Neural cell (in vitro differentiated cells): ENCODE measurements around the gene MARK3. TPM values are rescaled to one million over a fixed set of nuclear protein-coding genes. Genes with fewer than 3 reads are reported as not detected.
A peak's percentile ranks its signal among the peaks of the same experiment; 100 is the strongest.

Source experiments
- H2AFZ ChIP-seq: fragments of 200-600, 300-800 bp; sonication (generic), shearing (Covaris generic); 2 replicates; pipeline ENCODE4 v1.6.0; 2014; ENCODE audit warnings: low read depth, mild to moderate bottlenecking, antibody characterized with exemption, low read length, moderate library complexity
- H3F3A ChIP-seq: fragments of 200-600 bp; shearing (Covaris generic); 2 replicates; pipeline ENCODE4 v1.6.1; 2016; ENCODE audit warnings: mild to moderate bottlenecking, moderate library complexity, mixed read lengths, antibody characterized with exemption, low read length; ENCODE audit not compliant: insufficient read depth, poor library complexity, severe bottlenecking
- H3K27ac ChIP-seq: fragments of 200-600, 300-800 bp; sonication (generic), shearing (Covaris generic); 2 replicates; pipeline ENCODE4 v1.5.1; 2014; ENCODE audit warnings: mild to moderate bottlenecking, low read length, moderate library complexity
- H3K27me3 ChIP-seq: fragments of 300-800, 200-600 bp; sonication (generic), shearing (Covaris generic); 2 replicates; pipeline ENCODE4 v1.6.0; 2014; ENCODE audit warnings: mild to moderate bottlenecking, low read depth, low read length, moderate library complexity; ENCODE audit not compliant: insufficient read depth
- H3K36me3 ChIP-seq: fragments of 300-800, 200-600 bp; sonication (generic), shearing (Covaris generic); 2 replicates; pipeline ENCODE4 v1.5.1; 2014; ENCODE audit warnings: mild to moderate bottlenecking, antibody characterized with exemption, low read length, moderate library complexity; ENCODE audit not compliant: insufficient read depth
- H3K4me2 ChIP-seq: fragments of 300-800, 200-600 bp; sonication (generic), shearing (Covaris generic); 2 replicates; pipeline ENCODE4 v1.6.0; 2014; ENCODE audit warnings: mild to moderate bottlenecking, low read length
- H3K4me3 ChIP-seq: fragments of 300-800, 200-600 bp; sonication (generic), shearing (Covaris generic); 2 replicates; pipeline ENCODE4 v1.5.1; 2014; ENCODE audit warnings: mild to moderate bottlenecking, low read length, moderate library complexity
- H3K79me2 ChIP-seq: fragments of 200-600 bp; shearing (Covaris generic); replicated peaks from 2 replicates; pipeline ENCODE4 v1.6.0; 2014; ENCODE audit warnings: mild to moderate bottlenecking, low read length, moderate library complexity; ENCODE audit not compliant: insufficient read depth
- H3K9ac ChIP-seq: fragments of 300-800, 200-600 bp; sonication (generic), shearing (Covaris generic); 2 replicates; pipeline ENCODE4 v1.6.1; 2016; ENCODE audit warnings: mild to moderate bottlenecking, low read length, mixed read lengths
- H3K9me2 ChIP-seq: fragments of 200-600 bp; shearing (Covaris generic); 2 replicates; pipeline ENCODE4 v1.6.1; 2016; ENCODE audit warnings: mild to moderate bottlenecking, low read length, mixed read lengths; ENCODE audit not compliant: insufficient read depth
- H3K9me3 ChIP-seq: fragments of 200-600, 300-800 bp; sonication (generic), shearing (Covaris generic); 2 replicates; pipeline ENCODE4 v1.6.1; 2016; ENCODE audit warnings: mild to moderate bottlenecking, mixed run types, low read length, moderate library complexity, mixed read lengths
- H4K20me1 ChIP-seq: fragments of 200-600 bp; shearing (Covaris generic); 2 replicates; pipeline ENCODE4 v1.6.1; 2016; ENCODE audit warnings: mild to moderate bottlenecking, mixed run types; ENCODE audit not compliant: insufficient read depth
- CTCF ChIP-seq: fragments of 450-650 bp; IDR thresholded peaks from 2 replicates; pipeline ENCODE4 v1.5.1; 2014; ENCODE audit warnings: antibody characterized with exemption, mild to moderate bottlenecking, moderate library complexity; ENCODE audit not compliant: poor library complexity, severe bottlenecking
- EP300 ChIP-seq: fragments of 450-650 bp; conservative IDR thresholded peaks from 2 replicates; pipeline ENCODE4 v1.6.1; 2014; ENCODE audit warnings: antibody characterized with exemption, mild to moderate bottlenecking, moderate library complexity; ENCODE audit not compliant: poor library complexity, severe bottlenecking
- EZH2 ChIP-seq: fragments of 200-600, 300-800 bp; shearing (Covaris generic), sonication (generic); IDR thresholded peaks from 2 replicates; pipeline ENCODE4 v1.6.1; 2014; ENCODE audit warnings: antibody characterized with exemption, low read length, borderline replicate concordance, mild to moderate bottlenecking; ENCODE audit not compliant: insufficient read depth, poor library complexity, severe bottlenecking
- MXI1 ChIP-seq: fragments of 450-650 bp; conservative IDR thresholded peaks from 2 replicates; pipeline ENCODE4 v1.6.1; 2014; ENCODE audit warnings: antibody characterized with exemption, mild to moderate bottlenecking; ENCODE audit not compliant: poor library complexity, severe bottlenecking
- POLR2AphosphoS5 ChIP-seq: IDR thresholded peaks from 2 replicates; pipeline ENCODE4 v1.6.1; 2012
- RAD21 ChIP-seq: fragments of 450-650 bp; conservative IDR thresholded peaks from 2 replicates; pipeline ENCODE4 v1.6.1; 2014; ENCODE audit warnings: antibody characterized with exemption, mild to moderate bottlenecking, moderate library complexity
- REST ChIP-seq: IDR thresholded peaks from 2 replicates; pipeline ENCODE4 v1.6.1; 2012; ENCODE audit warnings: borderline replicate concordance
- SMC3 ChIP-seq: fragments of 450-650 bp; conservative IDR thresholded peaks from 2 replicates; pipeline ENCODE4 v1.6.1; 2014; ENCODE audit warnings: antibody characterized with exemption, mild to moderate bottlenecking, moderate library complexity; ENCODE audit not compliant: poor library complexity
- TAF1 ChIP-seq: IDR thresholded peaks from 2 replicates; pipeline ENCODE4 v1.6.1; 2012; ENCODE audit warnings: low read depth
- polyA minus RNA-seq: library from RNA; depleted of rRNA, polyadenylated mRNA; stranded (reverse); fragments of >200 nt; gene quantifications from 2 replicates; pipeline ENCODE4 v1.2.3, GENCODE V29; 2014
- polyA plus RNA-seq: library from polyadenylated mRNA; depleted of rRNA; stranded (reverse); fragments of >200 nt; gene quantifications from 2 replicates; pipeline ENCODE4 v1.2.3, GENCODE V29; 2014

The MARK3 gene
- polyA plus RNA-seq (158 and 166 TPM in 2 replicates), polyA minus RNA-seq (198 and 199 TPM in 2 replicates)

GRCh38 chr14:103385152-103385928, at the start of gene MARK3:
MARK3 (plus strand) TSS chr14:103385415; CDS start chr14:103386030, 615 bp downstream.
- H3K27ac ChIP-seq: peak within 1 kb of the TSS; percentile 96
- H3K36me3 ChIP-seq: no peaks in the 10 kb centered on the region
- no peaks in the 10 kb centered on the region for H3K9me3 ChIP-seq
- H3K27me3 ChIP-seq: no peaks in the 10 kb centered on the region
- H3K4me3 ChIP-seq: peak within 1 kb of the TSS; percentile 100
- peaks cover 44% of the 10 kb centered on the region for H3K79me2 ChIP-seq
- peaks cover 7% of the 10 kb centered on the region for H4K20me1 ChIP-seq
- peak within 1 kb of the TSS; percentile 98 for H3K9ac ChIP-seq
- H3F3A ChIP-seq: no peaks in the 10 kb centered on the region
- peak within 1 kb of the TSS; percentile 99 for H2AFZ ChIP-seq
- H3K4me2 ChIP-seq: peak within 1 kb of the TSS; percentile 90
- H3K9me2 ChIP-seq: no peaks in the 10 kb centered on the region
- no peak for TF ChIP-seq RAD21
- TF ChIP-seq TAF1: peak; percentile 94
- TF ChIP-seq EZH2: no peak
- peak; percentile 55 for TF ChIP-seq CTCF
- TF ChIP-seq REST: peak; percentile 84
- peak; percentile 72 for TF ChIP-seq MXI1
- TF ChIP-seq SMC3: no peak
- peak; percentile 83 for TF ChIP-seq EP300
- peak; percentile 95 for TF ChIP-seq POLR2AphosphoS5

GRCh38 chr14:103336191-103336590, 49.0 kb upstream of the MARK3 start:
- Histone ChIP-seq H3K9me3 (no peaks in the 10 kb centered on the region), H3K79me2 (peaks cover 33% of the 10 kb centered on the region), H3K27ac (no peak overlapping the region), H3K9me2 (no peaks in the 10 kb centered on the region), H3K9ac (peak overlapping the region; percentile 99), H2AFZ (no peak overlapping the region), H4K20me1 (peaks cover 7% of the 10 kb centered on the region), H3K4me3 (peak overlapping the region; percentile 94), H3F3A (peaks cover 8% of the 10 kb centered on the region), H3K27me3 (no peaks in the 10 kb centered on the region), H3K4me2 (peak overlapping the region; percentile 74), H3K36me3 (peaks cover 38% of the 10 kb centered on the region)
- no peak for TF ChIP-seq TAF1
- no peak for TF ChIP-seq CTCF
- TF ChIP-seq MXI1: no peak
- no peak for TF ChIP-seq EP300
- TF ChIP-seq POLR2AphosphoS5: no peak
- TF ChIP-seq REST: no peak
- TF ChIP-seq EZH2: no peak
- no peak for TF ChIP-seq RAD21
- no peak for TF ChIP-seq SMC3
